ENCODE results near the gene LDLRAD2.

DNA sequence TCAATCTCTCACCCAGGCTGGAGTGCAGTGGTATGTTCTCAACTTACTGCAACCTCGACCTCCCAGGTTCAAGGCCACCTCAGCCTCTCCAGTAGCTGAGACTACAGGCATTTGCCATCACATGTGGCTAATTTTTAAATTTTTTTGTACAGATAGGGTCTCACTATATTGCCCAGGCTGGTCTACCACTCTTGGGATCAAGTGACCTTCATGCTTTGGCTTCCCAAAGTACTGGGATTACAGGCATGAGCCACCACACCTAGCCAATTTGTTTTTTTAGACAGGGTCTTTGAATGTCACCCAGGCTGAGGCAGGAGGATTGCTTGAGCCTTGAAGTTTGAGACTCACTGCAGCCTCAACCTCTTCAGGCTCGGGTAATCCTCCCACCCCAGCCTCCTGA is 19.0 kb upstream of the LDLRAD2 start:
- TF ChIP-seq, protein P1, sequence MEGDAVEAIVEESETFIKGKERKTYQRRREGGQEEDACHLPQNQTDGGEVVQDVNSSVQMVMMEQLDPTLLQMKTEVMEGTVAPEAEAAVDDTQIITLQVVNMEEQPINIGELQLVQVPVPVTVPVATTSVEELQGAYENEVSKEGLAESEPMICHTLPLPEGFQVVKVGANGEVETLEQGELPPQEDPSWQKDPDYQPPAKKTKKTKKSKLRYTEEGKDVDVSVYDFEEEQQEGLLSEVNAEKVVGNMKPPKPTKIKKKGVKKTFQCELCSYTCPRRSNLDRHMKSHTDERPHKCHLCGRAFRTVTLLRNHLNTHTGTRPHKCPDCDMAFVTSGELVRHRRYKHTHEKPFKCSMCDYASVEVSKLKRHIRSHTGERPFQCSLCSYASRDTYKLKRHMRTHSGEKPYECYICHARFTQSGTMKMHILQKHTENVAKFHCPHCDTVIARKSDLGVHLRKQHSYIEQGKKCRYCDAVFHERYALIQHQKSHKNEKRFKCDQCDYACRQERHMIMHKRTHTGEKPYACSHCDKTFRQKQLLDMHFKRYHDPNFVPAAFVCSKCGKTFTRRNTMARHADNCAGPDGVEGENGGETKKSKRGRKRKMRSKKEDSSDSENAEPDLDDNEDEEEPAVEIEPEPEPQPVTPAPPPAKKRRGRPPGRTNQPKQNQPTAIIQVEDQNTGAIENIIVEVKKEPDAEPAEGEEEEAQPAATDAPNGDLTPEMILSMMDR (IDR thresholded peaks at IDR 0.05) = no peak
- TF ChIP-seq POLR2AphosphoS5 (IDR thresholded peaks at IDR 0.05; ENCODE audit: insufficient read depth in 1 of 2, low read depth in 1 of 2) = no peak
- TF ChIP-seq POLR2A (IDR thresholded peaks at IDR 0.05) = no peak

Measured in vagina (tissue), 2 donors.